Measurements from ENCODE around the gene KRT23.
"Not testable (repeated sequence)": the region's sequence is repeated elsewhere in the genome, so short reads cannot be mapped to it uniquely, and the experiment has no call there.

Gene KRT23

DNA sequence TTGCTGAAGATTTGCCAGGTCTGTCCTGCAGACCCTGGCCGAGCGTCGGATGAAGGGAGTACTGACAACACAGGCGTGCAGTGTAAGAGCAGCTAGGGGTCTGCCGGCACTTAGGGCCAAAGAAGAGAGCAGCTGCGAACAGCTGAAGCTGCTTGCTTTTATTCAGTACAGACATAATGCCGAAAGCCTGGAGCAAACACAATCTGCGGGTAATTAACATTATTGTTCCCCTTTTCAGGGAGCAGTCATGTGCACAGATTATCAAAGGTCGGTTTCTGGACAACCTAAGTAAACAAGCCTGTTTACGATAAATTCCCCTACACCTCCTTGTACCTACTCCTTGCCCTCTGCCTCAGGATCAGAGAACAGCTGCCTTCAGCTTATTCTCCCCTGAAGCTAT lies 12.0 kb upstream of the KRT23 start:
- DNase-seq (ENCODE audit: low read depth): no peak

DNA sequence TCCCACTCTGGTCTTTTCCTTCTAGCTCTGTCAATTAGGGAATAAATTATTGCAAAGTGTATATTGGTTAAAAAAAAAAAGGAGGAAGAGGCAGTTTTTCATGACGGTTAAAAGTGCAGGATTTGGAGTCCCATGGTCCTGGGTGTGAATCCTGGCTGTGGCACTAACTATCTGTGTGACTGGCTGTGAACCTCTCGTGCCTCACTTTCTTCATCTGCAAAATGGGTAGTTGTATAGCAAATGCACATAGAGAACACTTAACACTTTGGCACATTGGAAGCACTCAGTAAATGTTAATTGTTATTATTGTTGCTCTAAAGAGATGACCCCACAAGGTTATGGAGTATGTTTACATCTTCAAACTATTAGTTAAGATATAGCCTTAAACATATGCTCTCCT lies 10.5 kb upstream of the KRT23 start:
- DNase-seq (ENCODE audit: low read depth): no peak

DNA sequence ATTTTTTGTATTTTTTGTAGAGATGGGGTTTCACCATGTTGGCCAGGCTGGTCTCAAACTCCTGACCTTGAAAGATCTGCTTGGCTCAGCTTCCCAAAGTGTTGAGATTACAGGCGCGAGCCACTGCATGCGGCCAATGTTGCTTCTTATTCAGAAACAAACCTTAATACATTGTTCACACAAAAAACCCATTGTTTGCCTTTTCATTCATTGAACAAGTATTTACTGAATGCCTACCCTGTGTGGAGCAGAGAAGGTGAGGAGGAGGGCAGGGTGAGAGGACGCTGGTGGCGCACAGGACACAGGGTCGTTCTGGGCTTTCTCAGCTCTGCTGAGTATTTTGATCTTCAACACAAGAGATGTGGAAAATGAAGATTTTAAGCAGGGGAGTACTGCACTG lies 8.0 kb upstream of the KRT23 start:
- no peak for DNase-seq (ENCODE audit: low read depth)

DNA sequence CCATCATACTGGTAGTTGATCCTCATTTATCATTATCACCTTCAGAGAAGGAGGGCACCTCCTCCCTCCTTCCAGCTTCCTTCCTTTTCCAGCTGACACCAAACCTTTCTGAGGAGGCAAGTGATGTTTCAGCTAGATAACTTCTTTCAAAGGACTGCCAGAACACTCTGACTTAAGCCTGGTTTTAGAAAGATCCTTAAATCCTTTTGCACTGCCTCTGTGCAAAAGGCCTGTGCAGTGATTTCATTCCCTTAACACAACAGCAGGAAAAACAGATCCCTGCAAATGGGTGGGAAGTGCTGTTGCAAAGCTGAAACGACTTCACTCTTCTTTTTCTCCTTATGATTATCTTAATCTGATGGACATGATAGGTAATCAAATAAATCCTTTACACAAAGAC lies 7.1 kb upstream of the KRT23 start:
- no peak for DNase-seq (ENCODE audit: low read depth)

DNA sequence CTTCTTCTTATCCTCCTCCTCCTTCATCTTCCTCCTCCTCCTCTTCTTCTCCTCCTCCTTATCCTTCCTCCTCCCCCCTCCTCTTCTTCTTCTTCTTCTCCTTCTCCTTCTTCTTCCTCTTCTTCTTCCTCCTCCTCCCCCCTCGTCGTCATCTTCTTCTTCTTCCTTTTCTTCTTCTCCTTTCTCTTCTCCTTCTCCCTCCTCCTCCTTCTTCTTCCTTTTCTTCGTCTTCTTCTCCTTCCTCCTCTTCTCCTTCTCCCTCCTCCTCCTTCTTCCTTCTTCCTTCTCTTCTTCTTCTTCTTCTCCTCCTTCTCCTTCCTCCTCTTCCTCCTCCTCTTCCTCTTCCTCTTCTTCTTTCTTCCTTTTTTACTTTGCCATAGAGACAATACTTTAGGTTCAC lies 5.1 kb upstream of the KRT23 start:
- DNase-seq (ENCODE audit: low read depth): no peak

DNA sequence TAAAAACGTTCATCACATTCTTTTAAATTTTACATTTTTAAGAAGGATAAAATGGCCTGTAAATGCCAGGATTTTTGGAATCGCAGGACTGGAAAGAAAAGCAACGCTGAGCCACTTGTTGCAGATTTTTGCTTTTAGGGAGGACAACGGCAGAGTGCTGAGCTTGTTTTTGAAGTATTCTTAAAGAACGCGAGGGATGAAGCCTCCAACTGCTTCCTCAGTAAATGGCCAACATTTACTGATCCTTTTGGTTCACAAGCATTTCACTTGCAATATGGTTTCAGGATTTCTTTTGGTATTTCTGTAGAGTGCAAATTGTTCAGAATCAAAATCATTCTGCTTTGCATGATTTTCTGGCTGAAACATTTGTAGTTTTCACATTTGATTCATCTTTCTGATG lies 2.8 kb upstream of the KRT23 start:
- no peak for DNase-seq (ENCODE audit: low read depth)

DNA sequence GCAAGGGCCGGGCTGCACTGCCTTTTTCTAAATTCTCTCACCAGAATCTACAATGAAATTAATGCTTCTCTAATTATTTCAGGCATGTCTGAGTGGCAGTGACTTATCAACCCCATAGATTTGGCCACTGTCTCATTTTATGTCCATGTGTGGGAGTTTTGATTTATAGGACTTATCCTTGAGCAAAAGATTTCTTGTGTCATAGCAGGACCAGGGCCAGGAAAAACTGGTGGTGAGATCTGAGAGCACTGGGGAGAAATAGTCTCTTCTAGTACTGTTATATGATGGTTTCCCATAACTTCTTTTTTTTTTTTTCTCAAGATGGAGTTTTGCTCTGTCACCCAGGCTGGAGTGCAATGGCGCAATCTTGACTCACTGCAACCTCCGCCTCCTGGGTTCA lies 1.5 kb upstream of the KRT23 start:
- DNase-seq (ENCODE audit: low read depth): no peak

DNA sequence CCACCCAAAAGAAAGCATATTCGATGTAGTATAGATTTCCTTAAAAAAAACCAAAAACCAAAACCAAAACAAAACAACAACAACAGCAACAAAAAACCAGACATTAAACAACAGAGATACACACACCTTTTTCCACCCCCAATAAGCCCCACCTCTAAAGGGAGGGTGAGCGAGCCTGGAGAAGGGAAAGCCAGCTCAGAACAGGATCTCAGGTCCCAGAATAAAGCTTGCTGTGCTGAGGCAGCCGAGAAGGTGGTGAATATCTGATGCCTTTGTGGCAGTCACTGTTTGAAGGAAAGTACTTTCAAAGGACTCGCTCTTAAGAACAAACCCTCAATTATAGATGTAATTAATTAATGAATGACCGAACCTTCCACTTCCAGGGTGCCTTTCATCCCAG lies 470 bp downstream of the KRT23 start:
- no peak for DNase-seq (ENCODE audit: low read depth)

DNA sequence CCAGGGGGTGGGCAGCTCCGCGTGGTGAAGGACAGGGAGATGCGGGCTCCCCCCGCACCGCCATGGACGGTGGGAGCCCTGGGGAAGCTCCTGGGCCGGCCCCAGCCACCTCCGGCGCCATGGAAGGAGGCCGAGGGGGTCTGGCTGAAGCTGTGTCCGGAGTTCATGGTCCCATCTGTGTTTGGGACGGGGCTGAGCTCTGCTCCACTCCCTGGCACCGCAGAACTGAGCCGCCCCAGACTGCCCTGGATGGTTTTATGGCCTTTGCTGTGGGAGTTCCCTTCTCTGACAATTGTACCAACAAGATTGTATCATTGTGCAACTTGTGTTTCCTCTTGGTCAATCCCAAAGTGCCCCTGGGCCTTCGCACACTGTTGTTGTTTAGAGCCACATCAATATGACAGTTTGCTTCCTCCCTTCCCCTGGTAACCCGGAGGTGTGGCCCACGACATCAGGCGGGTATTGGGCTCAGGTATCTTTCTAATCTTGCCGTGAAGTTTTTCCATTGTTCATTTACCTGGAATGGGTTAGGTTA lies 942 bp downstream of the KRT23 start:
- DNase-seq (ENCODE audit: low read depth): no peak

DNA sequence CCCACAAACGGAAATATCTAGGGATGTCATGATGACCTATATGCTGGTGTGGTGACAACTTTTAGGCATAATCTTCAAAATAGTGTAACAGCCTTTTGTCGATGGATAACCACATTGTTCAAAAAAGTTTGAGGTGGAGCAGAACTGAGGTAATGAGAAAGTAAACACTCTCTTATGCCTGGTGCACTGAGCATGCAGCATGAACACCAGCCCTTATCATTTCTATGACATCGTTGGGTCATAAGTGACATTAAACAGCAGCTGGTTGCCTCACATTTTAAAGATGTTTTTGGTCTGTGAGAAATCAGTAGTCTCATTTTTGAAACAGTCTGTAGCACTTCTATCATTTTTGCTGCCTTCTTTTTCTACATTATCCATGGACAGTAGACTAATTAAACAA lies 1.8 kb downstream of the KRT23 start:
- DNase-seq (ENCODE audit: low read depth): no peak

DNA sequence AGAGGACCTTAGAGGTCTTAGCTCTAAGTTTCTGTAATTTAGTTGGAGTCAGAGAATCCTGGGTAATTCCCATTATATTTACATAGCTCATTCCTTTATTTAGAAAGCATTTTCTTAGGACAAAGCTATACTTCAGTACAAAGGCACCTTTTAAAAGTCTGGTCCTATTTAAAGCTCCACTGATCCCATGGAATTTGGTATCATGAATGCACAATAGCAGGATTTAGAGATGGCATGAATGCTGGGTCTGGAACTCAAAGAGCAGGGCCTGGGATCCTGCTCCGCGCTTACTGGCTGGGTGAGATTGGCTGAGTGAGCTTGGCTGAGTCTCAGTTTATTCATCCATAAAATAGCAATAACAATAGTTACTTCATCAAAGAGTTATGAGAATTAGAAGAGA lies 4.8 kb downstream of the KRT23 start:
- DNase-seq (ENCODE audit: low read depth): no peak

DNA sequence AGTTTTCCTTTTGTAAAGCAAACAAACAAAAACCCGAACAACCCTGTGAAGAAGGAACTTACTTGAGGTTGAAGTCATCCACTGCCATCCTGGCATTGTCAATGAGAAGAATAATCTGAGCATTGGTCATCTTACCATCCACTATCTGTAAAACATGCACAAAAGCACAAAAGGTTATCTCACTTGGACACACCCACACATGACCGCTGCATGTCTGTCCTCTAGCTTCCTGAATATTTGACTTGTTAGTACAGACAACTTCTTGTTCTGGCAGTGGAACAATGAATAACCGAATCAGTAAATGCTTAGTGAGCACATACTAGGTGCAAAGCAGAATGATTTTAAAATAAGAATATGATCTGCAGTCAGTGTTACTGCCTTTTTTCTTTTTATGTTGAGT lies 6.1 kb downstream of the KRT23 start:
- DNase-seq (ENCODE audit: low read depth): no peak

DNA sequence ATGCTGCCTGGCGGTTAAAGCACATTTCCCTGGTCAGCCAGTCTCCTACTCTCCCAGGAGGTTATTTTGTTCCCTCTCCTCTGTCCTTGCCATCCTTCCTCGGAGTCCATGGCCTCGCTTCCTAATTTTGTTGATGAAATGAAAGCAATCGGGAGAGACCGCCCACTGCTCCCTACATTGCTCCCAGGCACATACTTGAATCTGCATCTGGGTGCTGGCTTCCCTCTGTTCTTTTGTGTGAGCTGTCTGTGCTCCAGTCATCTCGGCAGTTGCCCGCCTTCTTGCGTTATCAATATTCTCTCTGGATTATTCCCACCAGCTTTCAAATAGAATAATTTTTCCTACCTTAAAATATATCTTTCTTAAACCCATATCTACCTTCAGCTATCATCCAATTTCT lies 11.1 kb downstream of the KRT23 start:
- no peak for DNase-seq (ENCODE audit: low read depth)

DNA sequence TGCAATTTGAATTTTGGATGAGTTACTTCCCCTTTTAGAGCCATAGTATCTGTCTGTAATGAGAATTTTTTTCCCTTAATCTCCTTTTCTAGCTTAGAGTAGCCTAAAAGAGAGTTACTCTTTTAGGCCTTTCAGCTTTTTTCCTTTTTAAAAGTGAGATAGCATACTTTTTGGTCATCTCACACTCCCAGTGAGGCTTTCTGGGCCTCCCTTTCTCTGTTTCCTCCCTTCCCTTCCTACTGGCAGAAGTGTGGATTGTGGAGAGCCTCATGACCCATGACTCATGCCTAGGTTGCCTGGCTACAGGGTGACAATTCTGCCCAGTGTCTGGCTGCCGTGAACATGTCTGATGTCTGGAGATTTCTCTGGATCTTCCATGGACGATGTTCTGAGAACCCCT lies 15.2 kb downstream of the KRT23 start:
- no peak for DNase-seq (ENCODE audit: low read depth)

DNA sequence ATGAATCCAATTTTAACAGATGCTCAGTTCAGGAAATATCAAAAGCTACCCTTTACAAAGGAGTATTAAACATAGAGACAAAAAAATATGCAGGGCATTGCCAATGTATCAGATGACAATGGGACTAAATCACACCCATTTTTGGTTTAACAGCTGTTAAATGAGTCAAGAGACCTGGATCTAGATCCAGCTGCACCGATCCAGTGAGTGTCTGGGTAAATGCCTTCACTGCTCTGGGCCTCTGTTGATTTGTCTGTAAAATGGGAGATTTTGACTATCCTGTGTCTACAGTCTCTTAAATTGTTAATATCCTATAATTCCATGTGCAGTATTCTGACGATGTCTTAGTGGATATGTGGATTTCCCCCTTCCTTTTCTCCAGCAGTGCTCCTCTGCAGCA lies 16.4 kb downstream of the KRT23 start:
- DNase-seq (ENCODE audit: low read depth): no peak

DNA sequence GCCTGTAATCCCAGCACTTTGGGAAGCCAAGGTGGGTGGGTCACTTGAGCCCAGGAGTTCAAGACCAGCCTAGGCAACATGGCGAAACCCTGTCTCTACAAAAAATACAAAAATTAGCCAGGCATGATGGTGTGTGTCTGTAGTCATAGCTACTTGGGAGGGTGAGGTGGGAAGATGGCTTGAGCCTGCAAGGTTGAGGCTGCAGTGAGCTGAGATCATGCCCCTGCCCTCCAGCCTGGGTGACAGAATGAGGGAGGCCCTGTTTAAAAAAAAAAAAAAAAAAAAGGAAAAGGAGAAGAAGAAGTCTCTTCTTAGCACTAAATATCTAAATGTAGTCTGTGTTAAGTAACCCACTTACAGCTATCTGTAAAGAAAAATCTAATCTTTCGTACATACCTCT lies 20.3 kb downstream of the KRT23 start:
- not testable (repeated sequence) for DNase-seq (ENCODE audit: low read depth)

DNA sequence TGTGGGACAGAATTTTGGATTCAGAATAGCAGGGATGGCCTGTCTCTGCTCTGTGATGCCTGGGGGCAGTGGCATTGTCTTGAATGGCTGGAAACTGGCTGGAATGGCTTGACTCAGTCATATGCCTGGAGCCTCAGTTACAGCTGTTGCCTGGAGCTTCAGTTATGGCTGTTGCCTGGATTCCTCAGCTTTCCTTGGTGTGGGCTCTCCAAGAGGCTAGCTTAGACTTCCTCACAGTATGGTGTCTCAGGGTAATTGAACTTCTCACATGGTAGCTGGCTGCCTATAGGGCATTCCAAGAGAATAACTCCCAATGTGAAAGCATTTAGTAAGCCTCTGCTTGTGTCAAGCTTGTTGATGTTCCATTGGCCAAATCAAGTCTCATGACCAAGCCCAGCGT lies 21.1 kb downstream of the KRT23 start:
- no peak for DNase-seq (ENCODE audit: low read depth)

DNA sequence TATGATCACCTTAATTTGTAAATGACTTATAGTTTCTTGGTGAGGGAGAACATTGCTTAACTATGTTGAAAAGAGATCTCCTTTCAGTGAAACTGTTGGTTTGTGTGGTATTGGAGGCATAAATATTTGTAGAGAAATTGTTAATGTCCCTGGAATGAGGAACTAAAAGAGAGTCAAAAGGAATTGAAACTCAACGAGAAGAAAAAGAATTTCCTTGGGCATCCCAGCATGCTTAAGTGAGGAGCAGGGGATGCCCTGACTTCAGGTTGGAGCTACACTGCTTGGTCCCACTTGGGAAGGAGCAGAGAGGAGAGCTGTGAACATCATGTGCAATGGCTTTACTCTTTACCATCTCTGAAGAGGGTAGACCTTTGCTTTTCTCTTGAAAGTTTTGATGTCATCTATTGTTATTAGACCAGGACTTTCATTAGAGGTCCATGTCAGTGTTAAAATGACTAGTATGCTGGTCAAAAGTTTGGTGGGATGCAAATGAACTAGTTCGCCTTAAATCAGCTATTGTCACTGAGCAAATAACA lies 21.7 kb downstream of the KRT23 start:
- no peak for DNase-seq (ENCODE audit: low read depth)

DNA sequence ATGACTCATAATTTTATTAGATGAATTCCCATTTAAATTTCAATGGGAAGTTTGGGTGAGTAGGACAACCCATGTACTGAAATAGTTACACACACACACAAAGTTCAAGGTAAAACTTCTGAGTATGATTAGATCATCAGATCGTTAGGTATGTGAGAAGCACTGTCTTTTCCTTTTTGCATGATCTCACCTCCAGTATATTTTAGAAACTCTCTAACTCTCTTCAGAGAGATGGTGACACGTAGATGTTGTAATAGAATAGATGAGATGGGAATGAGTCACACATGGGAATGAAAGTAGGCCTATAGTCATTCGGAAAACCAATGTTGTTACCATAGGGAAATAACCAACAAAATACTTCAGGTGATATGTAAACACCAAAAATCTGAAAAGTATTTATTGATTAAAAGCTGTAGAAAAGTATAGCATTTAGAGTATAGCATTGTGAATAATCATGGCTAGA lies 22.2 kb downstream of the KRT23 start:
- DNase-seq (ENCODE audit: low read depth): no peak

DNA sequence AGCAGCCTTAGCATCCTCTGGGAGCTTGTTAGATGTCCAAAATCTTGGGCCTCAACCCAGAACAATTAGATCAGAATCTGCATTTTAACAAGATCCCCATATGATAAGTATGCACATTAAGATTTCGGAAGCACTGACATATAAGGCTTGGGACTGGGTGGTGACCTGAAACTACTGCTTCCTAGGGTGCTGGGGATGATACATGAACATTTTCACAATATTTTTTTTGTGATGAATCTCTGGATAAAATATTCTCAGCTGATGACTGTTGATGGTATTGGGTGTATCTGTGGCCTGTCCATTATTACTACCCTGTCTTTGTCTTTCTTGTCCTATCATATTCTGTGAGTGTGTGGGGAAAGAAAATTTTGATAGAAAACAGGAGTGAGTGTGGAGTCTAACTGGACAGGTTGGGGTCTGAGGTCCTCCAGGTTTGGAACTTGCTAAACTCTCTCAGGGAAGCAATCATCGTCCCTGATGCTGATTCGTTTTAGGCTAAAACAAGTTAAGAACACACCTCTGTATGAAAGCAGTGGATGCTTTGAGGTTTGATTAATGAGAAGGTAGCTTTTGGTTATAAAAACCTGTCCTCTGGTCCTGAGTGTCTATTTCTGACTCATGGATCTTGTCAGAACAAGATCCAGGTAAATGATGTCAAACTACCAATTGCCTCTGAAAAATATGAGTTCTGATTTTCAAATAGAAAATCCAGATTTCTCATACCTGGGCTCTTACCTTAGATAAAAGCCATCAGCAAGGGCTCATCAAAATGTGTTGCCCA lies 23.2 kb downstream of the KRT23 start:
- DNase-seq (ENCODE audit: low read depth): no peak

DNA sequence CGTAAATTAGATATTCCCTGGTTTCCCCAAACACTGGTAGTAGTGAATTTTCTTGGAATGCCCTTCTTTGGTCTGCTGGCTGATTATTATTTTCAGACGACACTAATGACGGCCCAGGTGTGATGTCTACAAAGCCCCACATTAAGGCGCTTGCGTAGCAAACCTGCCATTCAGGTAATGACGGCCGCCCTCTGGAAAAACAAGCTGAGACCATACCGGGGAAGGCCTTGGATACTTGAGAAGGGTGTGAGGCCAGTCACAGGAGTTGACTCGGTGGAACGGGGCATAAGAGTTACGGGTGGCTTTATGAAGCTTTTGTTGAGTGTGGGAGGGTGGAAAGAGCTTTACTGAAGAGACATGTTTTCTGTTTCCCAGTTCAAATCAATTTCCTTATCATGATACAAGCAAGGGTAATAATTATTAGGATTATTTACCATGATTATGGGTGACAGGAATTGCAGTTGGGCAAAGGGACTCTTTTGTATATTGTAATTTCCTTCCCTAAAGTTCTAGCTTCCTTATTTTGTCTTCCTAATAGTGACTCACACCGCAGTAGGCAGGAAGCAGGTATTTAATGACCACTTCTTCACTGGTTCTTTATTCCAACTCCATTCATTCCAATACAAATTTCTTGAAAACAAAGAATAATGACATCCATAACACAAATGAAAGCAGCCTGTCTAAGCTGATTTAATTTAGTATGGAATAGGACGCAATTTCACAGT lies 24.8 kb downstream of the KRT23 start:
- no peak for DNase-seq (ENCODE audit: low read depth)

DNA sequence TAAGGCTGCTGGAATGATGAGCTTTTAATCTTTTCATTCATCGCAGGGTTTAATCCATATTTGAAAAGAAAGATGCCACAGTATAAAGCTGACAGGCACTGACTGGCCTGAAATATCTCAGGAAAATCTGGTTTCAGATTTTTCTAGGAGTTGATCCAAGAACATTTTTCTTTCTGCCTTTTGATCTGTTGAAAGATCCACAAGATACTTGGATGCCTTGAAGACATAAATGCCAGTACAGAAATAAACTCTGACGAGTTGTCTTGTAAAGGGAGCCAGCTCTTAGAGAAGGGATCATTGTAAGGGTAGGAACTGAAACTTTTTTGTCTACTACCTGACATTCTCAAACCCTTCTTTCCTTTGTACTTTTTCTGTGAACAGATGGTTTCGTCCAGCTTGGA lies 27.0 kb downstream of the KRT23 start:
- DNase-seq (ENCODE audit: low read depth): no peak

DNA sequence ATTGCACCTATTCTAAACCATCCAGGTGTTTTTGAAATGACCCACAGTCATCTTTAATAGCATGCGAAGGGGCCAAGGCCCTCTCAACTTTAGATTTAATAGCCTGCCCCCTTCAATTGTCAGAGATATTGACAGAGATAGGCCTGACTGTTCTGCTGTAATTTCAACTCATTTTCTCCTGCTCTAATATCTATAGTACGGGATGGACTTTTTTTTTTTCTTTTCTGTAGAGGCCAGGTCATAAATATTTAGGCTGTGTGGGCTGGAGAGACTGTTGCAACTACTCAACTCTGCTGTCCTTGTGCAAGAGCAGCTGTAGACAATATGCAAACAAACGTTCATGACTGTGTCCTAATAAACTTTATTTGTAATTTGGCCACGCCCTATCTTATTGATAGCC lies 27.7 kb downstream of the KRT23 start:
- no peak for DNase-seq (ENCODE audit: low read depth)

Data from stimulated activated CD8-positive, alpha-beta memory T cell treated with anti-CD3 and anti-CD28 coated beads, Interleukin-12 subunit alpha, Interleukin-12 subunit beta, amount 100 ng/mL, for 1 hour (primary cell).